OCI-LY1 (cell line): Measurements from ENCODE around the gene CELSR3.

Source experiments
- H2AFZ ChIP-seq: fragments of 200-600 bp; sonication (generic), shearing (Covaris generic); 2 replicates; pipeline ENCODE4 v1.6.0; 2014; ENCODE audit warnings: antibody characterized with exemption, mild to moderate bottlenecking, low read length
- H3F3A ChIP-seq: fragments of 200-600 bp; sonication (generic), shearing (Covaris generic); 2 replicates; pipeline ENCODE4 v1.6.0; 2014; ENCODE audit warnings: mild to moderate bottlenecking, antibody characterized with exemption, low read length, moderate library complexity; ENCODE audit not compliant: insufficient read depth
- H3K27ac ChIP-seq: fragments of 200-600 bp; sonication (generic); 2 replicates; pipeline ENCODE4 v1.5.1; 2014; ENCODE audit warnings: low read length, mixed run types, mild to moderate bottlenecking, low read depth; ENCODE audit not compliant: poor library complexity, severe bottlenecking
- H3K27me3 ChIP-seq: fragments of 200-600 bp; sonication (generic); 2 replicates; pipeline ENCODE4 v1.6.0; 2014; ENCODE audit warnings: antibody characterized with exemption, mild to moderate bottlenecking, low read length, moderate library complexity; ENCODE audit not compliant: insufficient read depth
- H3K36me3 ChIP-seq: fragments of 200-600 bp; sonication (generic); 2 replicates; pipeline ENCODE4 v1.6.1; 2014; ENCODE audit warnings: mild to moderate bottlenecking, antibody characterized with exemption, low read length, moderate library complexity, mixed read lengths; ENCODE audit not compliant: insufficient read depth
- H3K4me1 ChIP-seq: fragments of 200-600 bp; sonication (generic); 2 replicates; pipeline ENCODE4 v1.5.1; 2014; ENCODE audit warnings: mild to moderate bottlenecking, low read length, moderate library complexity; ENCODE audit not compliant: insufficient read depth, severe bottlenecking
- H3K4me2 ChIP-seq: fragments of 200-600 bp; sonication (generic), shearing (Covaris generic); 2 replicates; pipeline ENCODE4 v1.6.1; 2014; ENCODE audit warnings: low read length
- H3K4me3 ChIP-seq: fragments of 200-600 bp; sonication (generic); 2 replicates; pipeline ENCODE4 v1.5.1; 2014; ENCODE audit warnings: low read length, low read depth, mild to moderate bottlenecking, mixed read lengths; ENCODE audit not compliant: poor library complexity, severe bottlenecking
- H3K79me2 ChIP-seq: fragments of 200-600 bp; shearing (Covaris generic); 2 replicates; pipeline ENCODE4 v1.6.1; 2016; ENCODE audit warnings: mixed run types, low read length, mixed read lengths; ENCODE audit not compliant: insufficient read depth
- H3K9ac ChIP-seq: fragments of 200-600 bp; sonication (generic), shearing (Covaris generic); 2 replicates; pipeline ENCODE4 v1.6.1; 2014; ENCODE audit warnings: mild to moderate bottlenecking, low read length, mixed read lengths
- H3K9me2 ChIP-seq: fragments of 200-600 bp; sonication (generic), shearing (Covaris generic); 2 replicates; pipeline ENCODE4 v1.6.1; 2014; ENCODE audit warnings: low read depth, mild to moderate bottlenecking, low read length, mixed read lengths
- H3K9me3 ChIP-seq: fragments of 200-600 bp; shearing (Covaris generic); 2 replicates; pipeline ENCODE4 v1.6.1; 2014; ENCODE audit warnings: low read length, mixed read lengths
- H4K20me1 ChIP-seq: fragments of 200-600 bp; sonication (generic), shearing (Covaris generic); 2 replicates; pipeline ENCODE4 v1.6.0; 2016; ENCODE audit warnings: mild to moderate bottlenecking, low read length; ENCODE audit not compliant: insufficient read depth
- EZH2 ChIP-seq: fragments of 200-600 bp; sonication (generic), shearing (Covaris generic); IDR thresholded peaks from 2 replicates; pipeline ENCODE4 v1.8.0; 2017; ENCODE audit warnings: borderline replicate concordance, mixed run types, mild to moderate bottlenecking, antibody characterized with exemption, low read length, moderate library complexity, mixed read lengths
- TF ChIP-seq, protein P1 (sequence below): fragments of 200-600 bp; sonication (generic), shearing (Covaris generic); IDR thresholded peaks from 2 replicates; pipeline ENCODE4 v1.5.1; 2017; ENCODE audit warnings: mild to moderate bottlenecking, antibody characterized with exemption, low read length, moderate library complexity, mixed read lengths

The CELSR3 gene

DNA sequence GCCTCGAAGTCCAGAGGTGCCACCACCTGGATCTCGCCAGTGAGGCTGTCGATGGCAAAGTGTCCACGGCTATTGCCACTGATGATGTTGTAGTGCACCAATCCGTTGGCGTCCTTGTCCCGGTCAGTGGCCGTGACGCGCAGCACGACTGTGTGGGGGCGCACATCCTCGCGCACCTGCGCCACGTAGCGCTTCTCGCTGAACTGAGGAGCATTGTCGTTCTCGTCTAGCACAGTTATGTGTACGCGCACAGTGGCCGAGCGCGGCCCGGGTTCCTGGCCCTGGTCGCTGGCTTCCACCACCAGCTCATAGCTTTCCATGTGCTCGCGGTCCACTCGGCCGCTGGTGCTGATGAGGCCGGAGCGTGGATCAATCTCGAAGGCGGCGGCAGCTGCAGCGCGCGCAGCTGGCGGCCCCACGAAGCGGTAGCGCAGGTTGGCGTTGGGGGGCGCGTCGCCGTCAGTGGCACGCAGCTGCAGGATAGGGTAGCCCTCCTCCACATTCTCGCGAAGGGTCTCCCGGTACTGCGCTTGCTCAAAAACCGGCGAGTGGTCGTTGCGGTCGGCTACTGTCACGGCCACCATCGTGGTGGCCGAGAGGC lies 1.8 kb downstream of the CELSR3 start:
- no peaks in the 10 kb centered on the region for H3K79me2 ChIP-seq
- no peaks in the 10 kb centered on the region for H3K36me3 ChIP-seq
- peaks cover 17% of the 10 kb centered on the region for H3K4me1 ChIP-seq
- no peak for TF ChIP-seq EZH2
- TF ChIP-seq, protein P1, sequence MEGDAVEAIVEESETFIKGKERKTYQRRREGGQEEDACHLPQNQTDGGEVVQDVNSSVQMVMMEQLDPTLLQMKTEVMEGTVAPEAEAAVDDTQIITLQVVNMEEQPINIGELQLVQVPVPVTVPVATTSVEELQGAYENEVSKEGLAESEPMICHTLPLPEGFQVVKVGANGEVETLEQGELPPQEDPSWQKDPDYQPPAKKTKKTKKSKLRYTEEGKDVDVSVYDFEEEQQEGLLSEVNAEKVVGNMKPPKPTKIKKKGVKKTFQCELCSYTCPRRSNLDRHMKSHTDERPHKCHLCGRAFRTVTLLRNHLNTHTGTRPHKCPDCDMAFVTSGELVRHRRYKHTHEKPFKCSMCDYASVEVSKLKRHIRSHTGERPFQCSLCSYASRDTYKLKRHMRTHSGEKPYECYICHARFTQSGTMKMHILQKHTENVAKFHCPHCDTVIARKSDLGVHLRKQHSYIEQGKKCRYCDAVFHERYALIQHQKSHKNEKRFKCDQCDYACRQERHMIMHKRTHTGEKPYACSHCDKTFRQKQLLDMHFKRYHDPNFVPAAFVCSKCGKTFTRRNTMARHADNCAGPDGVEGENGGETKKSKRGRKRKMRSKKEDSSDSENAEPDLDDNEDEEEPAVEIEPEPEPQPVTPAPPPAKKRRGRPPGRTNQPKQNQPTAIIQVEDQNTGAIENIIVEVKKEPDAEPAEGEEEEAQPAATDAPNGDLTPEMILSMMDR: no peak
- peak overlapping the region; percentile 66; the same call in 1 of the 2 replicates for H3K4me2 ChIP-seq
- H2AFZ ChIP-seq: no peak overlapping the region
- no peaks in the 10 kb centered on the region for H3K27me3 ChIP-seq
- no peaks in the 10 kb centered on the region for H3K9me3 ChIP-seq
- no peaks in the 10 kb centered on the region for H3K9me2 ChIP-seq
- H3K9ac ChIP-seq: no peak overlapping the region
- H3F3A ChIP-seq: no peaks in the 10 kb centered on the region
- H4K20me1 ChIP-seq: no peaks in the 10 kb centered on the region
- H3K27ac ChIP-seq: no peak overlapping the region
- H3K4me3 ChIP-seq: no peak overlapping the region

DNA sequence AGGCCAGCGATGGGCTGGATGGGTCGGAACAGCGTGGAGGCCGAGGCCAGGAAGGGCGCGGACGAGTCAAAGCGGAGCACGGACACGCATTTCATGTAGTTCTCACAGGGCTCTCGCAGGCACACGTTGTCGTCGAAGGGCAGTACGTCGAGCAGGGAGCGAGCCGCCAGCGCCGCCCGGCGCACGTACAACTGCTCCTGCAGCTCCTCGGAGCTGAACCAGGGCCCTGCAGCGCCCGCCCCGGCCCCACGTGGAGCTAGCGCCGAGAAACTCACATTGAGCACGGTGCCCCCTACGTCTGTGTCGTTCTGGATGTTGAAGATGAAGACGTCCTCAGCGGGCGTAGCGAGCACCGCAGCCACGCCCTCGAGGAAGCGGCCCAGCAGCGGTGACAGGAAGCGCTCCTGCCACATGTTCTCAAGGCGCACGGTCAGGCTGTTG lies 5.8 kb downstream of the CELSR3 start:
- no peaks in the 10 kb centered on the region for H3F3A ChIP-seq
- no peaks in the 10 kb centered on the region for H3K36me3 ChIP-seq
- no peak overlapping the region for H2AFZ ChIP-seq
- H3K79me2 ChIP-seq: no peaks in the 10 kb centered on the region
- H3K9me3 ChIP-seq: no peaks in the 10 kb centered on the region
- no peak for TF ChIP-seq EZH2
- TF ChIP-seq, protein P1: no peak
- H3K9me2 ChIP-seq: no peaks in the 10 kb centered on the region
- peak overlapping the region; percentile 60 for H3K27ac ChIP-seq
- no peaks in the 10 kb centered on the region for H4K20me1 ChIP-seq
- H3K4me3 ChIP-seq: peak overlapping the region; percentile 59
- H3K4me2 ChIP-seq: peak overlapping the region; percentile 60
- H3K9ac ChIP-seq: peak overlapping the region; percentile 56
- no peaks in the 10 kb centered on the region for H3K27me3 ChIP-seq
- peaks cover 18% of the 10 kb centered on the region for H3K4me1 ChIP-seq

DNA sequence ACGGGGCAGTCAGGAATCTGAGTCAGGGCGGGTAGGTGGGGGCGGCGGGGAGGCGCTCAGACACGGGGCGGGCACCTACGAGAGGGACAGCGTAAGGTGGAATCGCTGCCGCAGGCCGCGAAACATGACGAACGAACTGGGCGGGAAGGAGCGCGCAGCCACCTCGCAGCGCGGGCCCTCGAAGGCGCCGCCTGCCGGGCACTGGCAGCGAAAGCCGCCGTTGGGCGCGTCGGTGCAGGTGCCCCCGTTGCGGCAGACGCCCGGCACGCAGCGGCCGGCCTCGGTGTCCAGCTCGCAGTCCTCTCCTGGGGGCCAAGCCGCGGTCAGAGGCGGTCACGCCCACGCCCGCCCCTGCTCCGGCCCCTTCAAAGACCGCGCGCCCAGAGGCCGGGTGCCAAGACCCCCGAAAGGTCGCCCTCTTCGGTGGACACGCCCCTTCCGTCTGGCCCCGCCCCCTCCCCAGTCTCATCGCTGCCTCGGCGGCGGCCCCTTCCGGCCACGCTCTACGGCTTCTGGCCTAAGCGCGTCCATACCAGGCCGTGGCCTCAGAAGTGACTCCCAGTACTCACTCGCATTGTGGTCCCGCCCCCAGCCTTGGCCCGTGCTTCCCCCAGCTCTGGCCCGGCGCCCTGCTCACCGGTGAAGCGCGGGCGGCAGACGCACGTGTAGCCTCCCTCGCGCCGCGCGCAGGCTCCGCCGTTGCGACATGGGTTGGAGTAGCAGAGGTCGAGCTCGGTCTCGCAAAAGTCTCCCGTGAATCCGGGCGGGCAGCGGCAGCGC lies 6.4 kb downstream of the CELSR3 start:
- no peaks in the 10 kb centered on the region for H3K9me3 ChIP-seq
- peak overlapping the region; percentile 56 for H3K9ac ChIP-seq
- no peak overlapping the region for H2AFZ ChIP-seq
- peaks cover 16% of the 10 kb centered on the region for H3K4me1 ChIP-seq
- H3F3A ChIP-seq: no peaks in the 10 kb centered on the region
- H3K4me3 ChIP-seq: peak overlapping the region; percentile 59
- no peaks in the 10 kb centered on the region for H3K79me2 ChIP-seq
- no peaks in the 10 kb centered on the region for H4K20me1 ChIP-seq
- TF ChIP-seq, protein P1: peak; percentile 71
- no peak for TF ChIP-seq EZH2
- peak overlapping the region; percentile 60 for H3K4me2 ChIP-seq
- H3K27me3 ChIP-seq: no peaks in the 10 kb centered on the region
- H3K36me3 ChIP-seq: no peaks in the 10 kb centered on the region
- H3K27ac ChIP-seq: peak overlapping the region; percentile 60
- no peaks in the 10 kb centered on the region for H3K9me2 ChIP-seq
